K562 (cell line): ENCODE data around the gene CARD10. TPM values are rescaled to one million over a fixed set of nuclear protein-coding genes. Genes with fewer than 3 reads are reported as not detected.
A peak's percentile ranks its signal among the peaks of the same experiment; 100 is the strongest.

Experiments
- ATAC-seq: fragments of 200-7000 bp; cut with Tn5 transposase; 3 replicates; pipeline ENCODE4 v1.9.1; 2020; ENCODE audit warnings: moderate library complexity
- BruUV-seq: library from RNA; stranded (reverse); fragments of 400-500 nt; replicated peaks from 2 replicates; lab custom pipeline; 2021; lab: Mats Ljungman, UMichigan
- CTCF ChIA-PET: fragments of 300-600 bp; formaldehyde crosslinking; extraction: SDS; loops from one replicate; lab custom pipeline; 2021; ENCODE audit warnings: low intra/inter-chr PET ratio; lab: Yijun Ruan, JAX
- POLR2A ChIA-PET: fragments of 300-600, 350-650 bp; sonication (Branson Sonifier 250); formaldehyde crosslinking; extraction: SDS; loops from one replicate; lab custom pipeline; 2021; ENCODE audit warnings: antibody characterized with exemption, inconsistent platforms; lab: Yijun Ruan, JAX
- DNase-seq, 4 experiments: peaks; one replicate each; pipeline versions ENCODE4 v3.0.0 to v3.0.0-alpha.2; 2011 to 2018; ENCODE audit warnings: low spot score in 3 of 4, mixed read lengths in 3 of 4; ENCODE audit errors: extremely low read depth in 1 of 4
- FAIRE-seq: peaks from 2 replicates; lab custom pipeline; 2011; peaks lifted over from hg19 to GRCh38; lab: Jason Lieb, UNC
- H2AFZ ChIP-seq: 2 replicates; pipeline ENCODE4 v1.6.0; 2011; ENCODE audit warnings: low read depth, low read length, control low read depth, inconsistent platforms
- H3K27ac ChIP-seq: fragments of 200-600 bp; 3 replicates; pipeline ENCODE4 v1.8.0; 2011; ENCODE audit warnings: low read depth, mild to moderate bottlenecking, control low read depth, inconsistent platforms, low read length, moderate library complexity, mixed read lengths; ENCODE audit errors: extremely low read depth
- H3K27me3 ChIP-seq, 2 experiments: fragments of 300-600 bp in 1 of 2; 2 replicates in 1 of 2; 3 replicates in 1 of 2; pipeline versions ENCODE4 v1.6.0 to v1.8.0; 2011; ENCODE audit warnings: inconsistent platforms in 2 of 2, low read length in 2 of 2, mild to moderate bottlenecking in 1 of 2, mixed read lengths in 1 of 2, moderate library complexity in 1 of 2; ENCODE audit not compliant: control insufficient read depth in 2 of 2, insufficient read depth in 2 of 2
- H3K36me3 ChIP-seq: fragments of 300-600 bp; 3 replicates; pipeline ENCODE4 v1.8.0; 2011; ENCODE audit warnings: mild to moderate bottlenecking, low read length, inconsistent platforms; ENCODE audit not compliant: control insufficient read depth, insufficient read depth
- H3K4me1 ChIP-seq, 2 experiments: fragments of 200-600 bp in 1 of 2; replicated peaks in 1 of 2; 2 replicates in 1 of 2; 3 replicates in 1 of 2; pipeline versions ENCODE4 v1.5.1 to v1.8.0; 2011; ENCODE audit warnings: inconsistent platforms in 2 of 2, low read length in 2 of 2, mild to moderate bottlenecking in 1 of 2, mixed read lengths in 1 of 2, moderate library complexity in 1 of 2; ENCODE audit not compliant: control insufficient read depth in 2 of 2, insufficient read depth in 2 of 2
- H3K4me2 ChIP-seq: 2 replicates; pipeline ENCODE4 v1.6.1; 2011; ENCODE audit warnings: low read length, control low read depth, inconsistent platforms, mixed read lengths; ENCODE audit not compliant: insufficient read depth
- H3K4me3 ChIP-seq: fragments of 200-600 bp; sonication (generic), shearing (Covaris generic); 2 replicates; pipeline ENCODE4 v1.5.1; 2016; ENCODE audit warnings: control low read depth, inconsistent platforms
- H3K79me2 ChIP-seq: fragments of 200-600 bp; 3 replicates; pipeline ENCODE4 v1.8.0; 2011; ENCODE audit warnings: low read length, inconsistent platforms; ENCODE audit not compliant: control insufficient read depth, insufficient read depth
- H3K9ac ChIP-seq, 2 experiments: 2 replicates each; pipeline versions ENCODE4 v1.6.0 to v1.6.1; 2011; ENCODE audit warnings: low read depth in 2 of 2, low read length in 2 of 2, control low read depth in 1 of 2, inconsistent platforms in 1 of 2, mild to moderate bottlenecking in 1 of 2, mixed read lengths in 1 of 2; ENCODE audit not compliant: insufficient read depth in 1 of 2
- H3K9me1 ChIP-seq: one replicate; pipeline ENCODE4 v1.6.0; 2011; ENCODE audit warnings: inconsistent platforms, mild to moderate bottlenecking, low read length, moderate library complexity; ENCODE audit not compliant: control insufficient read depth, insufficient read depth
- H3K9me3 ChIP-seq: replicated peaks from 2 replicates; pipeline ENCODE4 v1.5.1; 2011; ENCODE audit warnings: low read depth, low read length, inconsistent platforms; ENCODE audit not compliant: control insufficient read depth, insufficient read depth
- H4K20me1 ChIP-seq: replicated peaks from 2 replicates; pipeline ENCODE4 v1.6.1; 2011; ENCODE audit warnings: low read length, inconsistent platforms, mixed read lengths; ENCODE audit not compliant: control insufficient read depth, insufficient read depth
- CTBP1 ChIP-seq: fragments of 450-650 bp; IDR thresholded peaks from 2 replicates; pipeline ENCODE4 v1.6.1; 2016; ENCODE audit warnings: borderline replicate concordance
- HMGXB4 ChIP-seq: sonication (generic); formaldehyde crosslinking; IDR thresholded peaks from 2 replicates; pipeline ENCODE4 v1.8.1; 2023; ENCODE audit warnings: mild to moderate bottlenecking, missing genetic modification reagents
- PREB ChIP-seq: sonication (generic); formaldehyde crosslinking; IDR thresholded peaks from 2 replicates; pipeline ENCODE4 v1.8.1; 2023; ENCODE audit warnings: mild to moderate bottlenecking, missing genetic modification reagents
- STAT6 ChIP-seq: sonication (generic); formaldehyde crosslinking; IDR thresholded peaks from 2 replicates; pipeline ENCODE4 v1.8.1; 2023; ENCODE audit warnings: mild to moderate bottlenecking, missing genetic modification reagents
- TGIF2 ChIP-seq: sonication (generic); formaldehyde crosslinking; IDR thresholded peaks from 2 replicates; pipeline ENCODE4 v1.8.1; 2022; ENCODE audit warnings: mild to moderate bottlenecking, missing genetic modification reagents, moderate library complexity
- UBTF ChIP-seq, 2 experiments: IDR thresholded peaks; 2 replicates each; pipeline ENCODE4 v1.6.1; 2012; ENCODE audit warnings: improper control_type of control experiment in 2 of 2, low read depth in 2 of 2, low read length in 2 of 2, borderline replicate concordance in 1 of 2
- ZBTB17 ChIP-seq: fragments of 450-650 bp; formaldehyde crosslinking; IDR thresholded peaks from 2 replicates; pipeline ENCODE4 v1.4.0; 2020; ENCODE audit warnings: mild to moderate bottlenecking
- ZHX1 ChIP-seq: fragments of 150-350 bp; conservative IDR thresholded peaks from 2 replicates; pipeline ENCODE4 v1.6.1; 2014; ENCODE audit warnings: low read length
- ZNF12 ChIP-seq: sonication (generic); formaldehyde crosslinking; IDR thresholded peaks from 2 replicates; pipeline ENCODE4 v1.4.0; 2020; ENCODE audit warnings: mild to moderate bottlenecking, missing genetic modification reagents
- ZNF165 ChIP-seq: fragments of 250-450 bp; sonication (Bioruptor Pico); IDR thresholded peaks from 2 replicates; pipeline ENCODE4 v1.4.0; 2020; ENCODE audit warnings: borderline replicate concordance
- ZNF76 ChIP-seq: fragments of 250-450 bp; sonication (Bioruptor Pico); IDR thresholded peaks from 2 replicates; pipeline ENCODE4 v1.4.0; 2020; ENCODE audit warnings: mild to moderate bottlenecking, moderate library complexity, borderline replicate concordance
- WGBS: fragments of 100-300 bp; shearing (Covaris generic); methylation state at CpG from one replicate; pipeline ENCODE4 v1.1.6; 2016; ENCODE audit warnings: low coverage, mixed read lengths; ENCODE audit not compliant: insufficient coverage; ENCODE audit errors: missing lambda C conversion rate; 5-methylcytosine and 5-hydroxymethylcytosine counted together
- in situ Hi-C: fragments of 300-500 bp; cut with MboI; formaldehyde crosslinking; loops from 4 replicates; pipeline ENCODE4 v1.15.0; 2018; ENCODE audit warnings: inconsistent platforms, mixed read lengths
- intact Hi-C: fragments of 100-400 bp; cut with micrococcal nuclease; formaldehyde crosslinking; loops from 2 replicates; pipeline ENCODE4 v1.14.2; 2022
- polyA plus RNA-seq, 8 experiments: library from polyadenylated mRNA; depleted of rRNA in 4 of 8; stranded (reverse) in 5 of 8; unstranded in 3 of 8; fragments of >200 nt; fragmentation: Nextera tagmentation in 2 of 8; fragmentation: Illumina TruSeq in 1 of 8; extraction: Ambion mirVana in 2 of 8; extraction: Trizol in 1 of 8; gene quantifications; 2 replicates each; pipeline versions ENCODE4 v1.2.1 to v1.2.3, GENCODE V29; 2011 to 2014; ENCODE audit warnings: inconsistent platforms in 1 of 8, missing spikeins in 1 of 8
- total RNA-seq, 7 experiments: library from RNA; depleted of rRNA in 6 of 7; stranded (reverse); fragments of >200 nt in 6 of 7; fragmentation: Illumina TruSeq in 2 of 7; extraction: Trizol in 2 of 7; gene quantifications; 2 replicates each; pipeline versions ENCODE4 v1.2.1 to v1.2.3, GENCODE V29; 2011 to 2021; ENCODE audit warnings: low replicate concordance in 1 of 7

CARD10 gene
- total and polyA plus RNA-seq, 9 of the 15 experiments (the other 6 are each of a cell fraction or from before 2014, with no cell fraction given), result 0.13 to 5.8 (median 1.6) TPM

GRCh38 chr22:37514526-37515051 is 4.6 kb downstream of the CARD10 start:
- no peaks in the 10 kb centered on the region for H4K20me1 ChIP-seq
- 61% methylated on average over 15 of the region's 15 CpGs for WGBS
- CTCF ChIA-PET, result no interaction called here
- no peak overlapping the region for H3K4me3 ChIP-seq
- in situ Hi-C loops (no loop called here), intact Hi-C loops (no loop called here)
- no peak overlapping the region for H3K4me2 ChIP-seq
- DNase-seq (no peak), FAIRE-seq (no peak), ATAC-seq (no peak)
- peaks cover 19 to 34% of the 10 kb centered on the region in 2 experiments for H3K4me1 ChIP-seq
- H3K27me3 ChIP-seq, result no peaks in the 10 kb centered on the region
- H3K27ac ChIP-seq, result no peak overlapping the region
- no peaks in the 10 kb centered on the region; the same call in 2 of the 3 replicates for H3K79me2 ChIP-seq
- H2AFZ ChIP-seq, result no peak overlapping the region
- 0 out of 4 replicates have a peak overlapping the region, but pooled peaks of 1 of the 2 experiments have one; percentile 9 for H3K9ac ChIP-seq
- no peaks in the 10 kb centered on the region for H3K9me1 ChIP-seq
- POLR2A ChIA-PET, result no interaction called here
- no TSS peak for BruUV-seq
- H3K9me3 ChIP-seq, result no peaks in the 10 kb centered on the region
- peaks cover 11% of the 10 kb centered on the region; the same call in 2 of the 3 replicates for H3K36me3 ChIP-seq
- no peak for TF ChIP-seq HMGXB4
- no peak for TF ChIP-seq CTBP1
- TF ChIP-seq ZHX1, result no peak
- TF ChIP-seq ZNF12, result no peak
- no peak for TF ChIP-seq ZBTB17
- no peak for TF ChIP-seq PREB
- TF ChIP-seq UBTF (IDR thresholded peaks at IDR 0.05; ENCODE audit: borderline replicate concordance in 1 of 2, low read depth in 2 of 2, low read length in 2 of 2), result no peak
- TF ChIP-seq ZNF165 (CRISPR knock-in tag), result no peak
- TF ChIP-seq TGIF2 (CRISPR knock-in tag), result no peak
- TF ChIP-seq ZNF76 (CRISPR knock-in tag), result no peak
- no peak for TF ChIP-seq STAT6
